ENCODE data around the gene DGLUCY. TPM values are rescaled to one million over a fixed set of nuclear protein-coding genes. Genes with fewer than 3 reads are reported as not detected.
A peak's percentile ranks its signal among the peaks of the same experiment; 100 is the strongest.
"Not testable (repeated sequence)": the region's sequence is repeated elsewhere in the genome, so short reads cannot be mapped to it uniquely, and the experiment has no call there.

The DGLUCY gene
- total and polyA plus RNA-seq, 2 of the 13 experiments (the other 11 are each of a cell fraction or from before 2014, with no cell fraction given), result 14.8 to 36.3 TPM

GRCh38 chr14:91156142-91156666 lies 42.3 kb downstream of the DGLUCY start (continued):
- peak; percentile 97 for TF ChIP-seq HMG20B (CRISPR knock-in tag; conservative IDR thresholded peaks at IDR 0.05)
- peak; percentile 20; the same call in 1 of the 2 replicates for TF ChIP-seq ZNF331 (CRISPR knock-in tag; IDR thresholded peaks at IDR 0.05)
- peak; percentile 81; the same call in 1 of the 2 replicates for TF ChIP-seq TBX3 (IDR thresholded peaks at IDR 0.05; ENCODE audit: borderline replicate concordance)
- TF ChIP-seq HDAC1 (CRISPR knock-in tag; IDR thresholded peaks at IDR 0.05), result 0 out of 2 replicates have a peak, but pooled peaks have one; percentile 33
- peak; percentile 45; the same call in 1 of the 2 replicates for TF ChIP-seq GATAD2A (CRISPR knock-in tag; IDR thresholded peaks at IDR 0.05)
- TF ChIP-seq PHF21A (CRISPR knock-in tag; IDR thresholded peaks at IDR 0.05), result peak; percentile 54; the same call in 1 of the 2 replicates
- peak in 1 of 2 experiments; percentile 55; a peak in 1 of 4 replicates for TF ChIP-seq EP300 (IDR thresholded peaks at IDR 0.05; ENCODE audit: low read depth in 2 of 2, low read length in 2 of 2)
- not testable (repeated sequence) for TF ChIP-seq EP300 (CRISPR knock-in tag; IDR thresholded peaks at IDR 0.05; ENCODE audit: borderline replicate concordance)
- TF ChIP-seq RERE (CRISPR knock-in tag; IDR thresholded peaks at IDR 0.05; ENCODE audit: low read depth), result peak; percentile 73
- peak; percentile 68 for TF ChIP-seq TEAD3 (CRISPR knock-in tag; optimal IDR thresholded peaks at IDR 0.05; ENCODE audit: borderline replicate concordance)
- peak; percentile 92 for TF ChIP-seq HMG20A (CRISPR knock-in tag; IDR thresholded peaks at IDR 0.05; ENCODE audit: borderline replicate concordance)
- TF ChIP-seq CEBPG (CRISPR knock-in tag; IDR thresholded peaks at IDR 0.05), result peak; percentile 33; the same call in 1 of the 2 replicates
- 0 out of 2 replicates have a peak, but pooled peaks have one; percentile 11 for TF ChIP-seq FOSL2 (CRISPR knock-in tag; IDR thresholded peaks at IDR 0.05)
- peak; percentile 94 for TF ChIP-seq HHEX (CRISPR knock-in tag; IDR thresholded peaks at IDR 0.05)
- TF ChIP-seq ARID5B (CRISPR knock-in tag; IDR thresholded peaks at IDR 0.05), result peak; percentile 69
- TF ChIP-seq SALL1 (CRISPR knock-in tag; IDR thresholded peaks at IDR 0.05), result peak; percentile 54
- TF ChIP-seq NR2F1 (CRISPR knock-in tag; IDR thresholded peaks at IDR 0.05), result 0 out of 4 replicates have a peak, but pooled peaks of 1 of the 2 experiments have one; percentile 22
- TF ChIP-seq MIXL1 (CRISPR knock-in tag; IDR thresholded peaks at IDR 0.05), result 0 out of 2 replicates have a peak, but pooled peaks have one; percentile 17
- TF ChIP-seq SIX1 (CRISPR knock-in tag; IDR thresholded peaks at IDR 0.05; ENCODE audit: borderline replicate concordance), result peak; percentile 22; the same call in 1 of the 2 replicates
- 0 out of 2 replicates have a peak, but pooled peaks have one; percentile 56 for TF ChIP-seq ARID3A (IDR thresholded peaks at IDR 0.05; ENCODE audit: low read depth, low read length)
- TF ChIP-seq BCL6 (CRISPR knock-in tag; IDR thresholded peaks at IDR 0.05), result peak; percentile 78

Data from HepG2 (cell line).